ENCODE results near the gene FAM219A.
A peak's percentile ranks its signal among the peaks of the same experiment; 100 is the strongest.

The FAM219A gene

GRCh38 chr9:34382054-34382453 lies 76.3 kb downstream of the FAM219A start:
- Histone ChIP-seq H3K9me3 (replicated peaks in 1 of 11) (no peaks in the 10 kb centered on the region), H3K4me1 (peaks cover 18 to 41% (median 35%) of the 10 kb centered on the region in 10 experiments)
- no peak for TF ChIP-seq Cebpa-rat (IDR thresholded peaks at IDR 0.05)

DNA sequence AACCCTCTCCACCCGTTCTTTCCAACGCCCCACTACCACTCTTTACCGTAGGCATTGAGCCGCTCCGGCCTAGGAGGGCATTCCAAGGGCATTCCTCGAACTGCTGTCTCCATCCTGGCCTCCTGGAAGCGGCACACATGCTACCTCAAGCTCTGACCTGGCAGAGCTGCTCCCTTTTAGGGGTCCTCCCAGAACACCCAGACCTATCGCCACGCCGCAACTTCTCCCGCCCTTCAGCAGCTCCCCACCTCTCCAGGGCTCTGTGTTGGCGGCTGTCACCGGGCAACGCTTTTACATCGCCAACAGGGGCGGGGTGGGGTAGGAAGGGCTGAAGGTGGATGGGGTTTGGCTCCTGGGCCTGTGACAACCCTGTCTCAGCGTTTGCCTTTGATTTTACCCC lies 77.0 kb downstream of the FAM219A start:
- Histone ChIP-seq H3K36me3 (no peaks in the 10 kb centered on the region), H3K9me3 (replicated peaks in 1 of 11) (no peaks in the 10 kb centered on the region), H4K20me1 (peaks cover 0 to 7% (median 0%) of the 10 kb centered on the region in 11 experiments; a peak in 2 of 22 replicates), H3K9ac (peak overlapping the region in 9 of 11 experiments; percentile 35 to 74 (median 60); a peak in 13 of 22 replicates), H3K4me2 (peak overlapping the region; percentile 83 to 95 (median 90)), H3K27ac (peak overlapping the region in 1 of 11 experiments; percentile 15; a peak in 1 of 22 replicates), H3K4me3 (peak overlapping the region; percentile 51 to 70 (median 60); a peak in 19 of 20 replicates), H3K27me3 (peaks cover 0 to 7% (median 0%) of the 10 kb centered on the region in 11 experiments; a peak in 4 of 22 replicates), H3K4me1 (peaks cover 18 to 42% (median 37%) of the 10 kb centered on the region in 10 experiments)
- TF ChIP-seq Cebpa-rat (IDR thresholded peaks at IDR 0.05), result no peak

More at GRCh38 chr9:34382054-34382453, 76.3 kb downstream of the FAM219A start:
- no peak overlapping the region for H3K4me2 ChIP-seq
- peaks cover 0 to 7% (median 0%) of the 10 kb centered on the region in 11 experiments; a peak in 4 of 22 replicates for H3K27me3 ChIP-seq
- peaks cover 0 to 7% (median 0%) of the 10 kb centered on the region in 11 experiments; a peak in 1 of 22 replicates for H4K20me1 ChIP-seq
- no peaks in the 10 kb centered on the region for H3K36me3 ChIP-seq
- H3K4me3 ChIP-seq, result no peak overlapping the region
- no peak overlapping the region for H3K9ac ChIP-seq
- H3K27ac ChIP-seq, result no peak overlapping the region

DNA sequence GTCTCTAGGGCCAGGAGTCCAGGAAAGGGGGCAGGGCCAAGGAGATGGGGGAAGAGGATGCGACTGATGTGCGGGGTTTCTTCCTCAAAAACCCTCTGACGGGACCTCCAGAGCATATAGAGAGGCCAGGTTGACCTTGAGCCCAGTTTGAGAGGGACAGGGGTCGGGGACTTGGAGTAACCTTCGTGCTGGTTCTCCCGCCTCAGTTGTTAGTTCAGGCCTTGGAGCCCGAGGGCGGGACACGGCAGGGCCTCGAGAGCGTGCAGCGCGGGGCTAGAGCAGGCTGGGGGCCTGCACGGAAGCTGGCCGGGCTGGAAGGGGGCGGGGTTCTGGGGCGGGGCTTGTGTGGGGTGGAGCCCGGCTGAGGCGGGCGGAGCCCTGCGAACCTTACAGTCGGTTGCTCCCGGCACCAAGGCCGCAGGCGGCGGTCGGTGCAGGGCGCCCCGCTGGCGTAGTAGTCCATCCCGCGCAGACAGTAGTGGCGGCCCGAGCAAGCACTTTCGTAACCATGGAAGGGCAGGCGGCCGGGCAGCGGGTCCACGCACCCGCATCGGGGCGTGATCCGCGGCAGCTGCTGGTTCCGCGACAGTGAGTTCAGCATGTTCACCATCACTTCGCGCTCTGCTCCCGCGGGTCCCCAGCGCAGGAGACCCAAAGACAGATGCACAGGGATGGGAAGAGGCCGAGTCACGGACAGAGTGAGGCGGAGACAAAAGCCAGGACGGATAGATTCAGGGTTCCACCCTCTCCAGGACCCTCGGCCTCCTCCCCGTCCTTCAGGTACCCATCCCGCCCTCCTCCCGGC lies 77.7 kb downstream of the FAM219A start:
- no peak for TF ChIP-seq Cebpa-rat (IDR thresholded peaks at IDR 0.05)
- peak overlapping the region; percentile 51 to 70 (median 60) for H3K4me3 ChIP-seq

GRCh38 chr9:34380034-34380510 lies 78.3 kb downstream of the FAM219A start:
- peak overlapping the region; percentile 51 to 70 (median 56) for H3K4me3 ChIP-seq
- H4K20me1 ChIP-seq, result peaks cover 0 to 7% (median 0%) of the 10 kb centered on the region in 11 experiments; a peak in 2 of 22 replicates
- no peaks in the 10 kb centered on the region for H3K9me3 ChIP-seq (replicated peaks in 1 of 11)
- peaks cover 0 to 7% (median 0%) of the 10 kb centered on the region in 11 experiments; a peak in 4 of 22 replicates for H3K27me3 ChIP-seq
- peak overlapping the region; percentile 83 to 95 (median 90) for H3K4me2 ChIP-seq
- H3K9ac ChIP-seq, result peak overlapping the region in 10 of 11 experiments; percentile 8 to 74 (median 58); a peak in 19 of 22 replicates
- H3K4me1 ChIP-seq, result peaks cover 31 to 55% (median 49%) of the 10 kb centered on the region in 10 experiments
- no peak for TF ChIP-seq Cebpa-rat (IDR thresholded peaks at IDR 0.05)
- H3K27ac ChIP-seq, result peak overlapping the region in 9 of 11 experiments; percentile 29 to 67 (median 60); a peak in 16 of 22 replicates
- no peaks in the 10 kb centered on the region for H3K36me3 ChIP-seq

More for the DNA sequence above, 77.7 kb downstream of the FAM219A start:
- H3K27ac ChIP-seq, result peak overlapping the region in 9 of 11 experiments; percentile 28 to 67 (median 60); a peak in 16 of 22 replicates
- peaks cover 0 to 7% (median 0%) of the 10 kb centered on the region in 11 experiments; a peak in 4 of 22 replicates for H3K27me3 ChIP-seq
- H3K36me3 ChIP-seq, result no peaks in the 10 kb centered on the region
- peak overlapping the region; percentile 83 to 95 (median 90) for H3K4me2 ChIP-seq
- peaks cover 0 to 7% (median 0%) of the 10 kb centered on the region in 11 experiments; a peak in 2 of 22 replicates for H4K20me1 ChIP-seq
- peak overlapping the region; percentile 47 to 74 (median 61); a peak in 21 of 22 replicates for H3K9ac ChIP-seq
- H3K4me1 ChIP-seq, result peaks cover 24 to 48% (median 43%) of the 10 kb centered on the region in 10 experiments
- H3K9me3 ChIP-seq (replicated peaks in 1 of 11), result no peaks in the 10 kb centered on the region

- Histone ChIP-seq H3K9me3 (replicated peaks in 1 of 11) (no peaks in the 10 kb centered on the region), H3K36me3 (no peaks in the 10 kb centered on the region), H4K20me1 (peaks cover 0 to 7% (median 0%) of the 10 kb centered on the region in 11 experiments; a peak in 2 of 22 replicates), H3K4me3 (peak overlapping the region; percentile 51 to 70 (median 56)), H3K4me2 (peak overlapping the region; percentile 83 to 95 (median 90)), H3K9ac (peak overlapping the region in 10 of 11 experiments; percentile 8 to 74 (median 58); a peak in 18 of 22 replicates), H3K27me3 (peaks cover 0 to 7% (median 0%) of the 10 kb centered on the region in 11 experiments; a peak in 4 of 22 replicates), H3K4me1 (peaks cover 30 to 60% (median 55%) of the 10 kb centered on the region in 10 experiments), H3K27ac (peak overlapping the region in 8 of 11 experiments; percentile 4 to 66 (median 59); a peak in 14 of 22 replicates)
- TF ChIP-seq Cebpa-rat (IDR thresholded peaks at IDR 0.05), result no peak
Observed at GRCh38 chr9:34379334-34380033, 78.9 kb downstream of the FAM219A start.

DNA sequence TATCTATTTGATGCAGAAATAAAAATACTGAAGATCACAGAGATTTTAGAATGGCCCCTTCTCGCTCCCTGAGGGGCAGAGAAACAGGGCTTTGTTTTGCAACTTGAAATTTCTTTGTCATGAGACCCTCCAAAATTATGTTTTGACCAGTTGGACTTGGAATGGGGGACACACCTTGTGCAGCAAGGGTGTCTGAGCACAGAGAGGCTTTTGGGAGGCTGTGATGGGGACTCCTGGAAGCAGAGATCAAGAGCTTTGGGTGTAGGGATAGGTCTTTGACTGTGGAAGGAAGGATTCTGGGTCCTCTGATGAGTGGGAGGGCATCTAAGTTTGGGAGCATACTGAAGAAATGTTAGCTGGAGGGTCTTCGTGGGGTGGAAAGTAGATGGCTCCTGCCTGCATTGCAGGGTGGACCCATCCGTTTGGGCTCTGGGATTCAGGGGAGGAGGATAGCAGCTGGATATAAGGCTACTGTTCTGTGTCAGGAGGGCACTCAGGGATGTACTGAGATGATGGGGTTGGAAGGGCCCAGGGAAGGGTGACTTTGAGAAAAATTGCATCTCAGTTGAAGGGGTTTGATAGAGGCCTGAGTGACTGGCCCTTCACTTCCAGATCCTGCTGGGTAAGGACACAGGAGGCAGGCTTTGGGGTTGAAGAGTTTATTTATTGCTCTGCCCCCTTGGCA lies 79.9 kb downstream of the FAM219A start:
- no peak overlapping the region for H3K4me3 ChIP-seq
- H3K9ac ChIP-seq, result no peak overlapping the region
- H3K4me1 ChIP-seq, result peaks cover 24 to 62% (median 57%) of the 10 kb centered on the region in 10 experiments
- no peaks in the 10 kb centered on the region for H3K36me3 ChIP-seq
- H3K4me2 ChIP-seq, result peak overlapping the region in 5 of 11 experiments; percentile 85 to 98 (median 93); a peak in 5 of 22 replicates
- peaks cover 0 to 7% (median 0%) of the 10 kb centered on the region in 11 experiments; a peak in 4 of 22 replicates for H3K27me3 ChIP-seq
- no peak for TF ChIP-seq Cebpa-rat (IDR thresholded peaks at IDR 0.05)
- peaks cover 0 to 7% (median 0%) of the 10 kb centered on the region in 11 experiments; a peak in 2 of 22 replicates for H4K20me1 ChIP-seq
- H3K9me3 ChIP-seq (replicated peaks in 1 of 11), result no peaks in the 10 kb centered on the region
- no peak overlapping the region for H3K27ac ChIP-seq

DNA sequence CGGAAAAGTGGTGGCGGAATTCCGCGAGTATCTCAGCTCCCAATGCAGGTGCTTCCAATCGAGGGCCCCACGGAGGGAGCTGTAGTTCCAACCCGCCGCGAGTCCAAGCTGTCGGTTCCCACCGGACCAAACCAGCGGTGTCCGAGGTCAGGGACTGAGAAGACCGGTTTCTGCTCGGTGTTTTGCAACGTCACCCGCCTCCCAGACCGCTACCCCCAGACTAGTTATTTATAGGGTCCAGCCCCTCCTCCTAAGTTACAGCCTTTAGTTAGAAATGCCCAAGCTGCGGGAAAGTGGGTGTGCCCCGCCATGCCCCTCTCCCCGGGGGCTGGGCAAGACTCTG lies 81.0 kb downstream of the FAM219A start:
- Histone ChIP-seq H3K36me3 (peaks cover 0 to 6% (median 1%) of the 10 kb centered on the region in 11 experiments; a peak in 12 of 22 replicates), H3K4me3 (peak overlapping the region; percentile 65 to 81 (median 70)), H3K4me2 (peak overlapping the region; percentile 88 to 99 (median 95)), H4K20me1 (peaks cover 0 to 7% (median 0%) of the 10 kb centered on the region in 11 experiments; a peak in 2 of 22 replicates), H3K9ac (peak overlapping the region; percentile 39 to 80 (median 75); a peak in 20 of 22 replicates), H3K27me3 (peaks cover 0 to 7% (median 0%) of the 10 kb centered on the region in 11 experiments; a peak in 4 of 22 replicates), H3K9me3 (replicated peaks in 1 of 11) (peaks cover 0 to 6% (median 4%) of the 10 kb centered on the region in 11 experiments; a peak in 19 of 22 replicates), H3K4me1 (peaks cover 24 to 62% (median 57%) of the 10 kb centered on the region in 10 experiments), H3K27ac (peak overlapping the region in 5 of 11 experiments; percentile 9 to 48 (median 38); a peak in 6 of 22 replicates)
- TF ChIP-seq Cebpa-rat (IDR thresholded peaks at IDR 0.05), result no peak

All from BLaER1 treated with 17β-estradiol and CSF1 and Interleukin-3, amounts not matched to agents 10 nM and 100 nM (cell line).